Activated naive CD4-positive, alpha-beta T cell treated with anti-CD3 and anti-CD28 coated beads, Interleukin-2, amount 50 U/mL, for 72 hours (primary cell): ENCODE measurements around the gene PKIG. TPM values are rescaled to one million over a fixed set of nuclear protein-coding genes. Genes with fewer than 3 reads are reported as not detected.
A peak's percentile ranks its signal among the peaks of the same experiment; 100 is the strongest.
"Not testable (repeated sequence)": the region's sequence is repeated elsewhere in the genome, so short reads cannot be mapped to it uniquely, and the experiment has no call there.

ENCODE experiments used
- ATAC-seq, 2 donors: fragments of 150-1000 bp; cut with Tn5 transposase; 2 replicates each; pipeline ENCODE4 v1.10.0; 2021; ENCODE audit warnings: mild to moderate bottlenecking in 2 of 2, moderate library complexity in 2 of 2
- DNase-seq, 2 donors: peaks; one replicate each; pipeline ENCODE4 v3.0.0; 2021 to 2022; ENCODE audit warnings: low spot score in 2 of 2
- H3K27ac Mint-ChIP-seq, 2 donors: one replicate each; pipeline ENCODE4 v1.8.0; 2022; ENCODE audit warnings: mild to moderate bottlenecking in 2 of 2, mixed read lengths in 2 of 2
- H3K36me3 Mint-ChIP-seq, 2 donors: one replicate each; pipeline ENCODE4 v1.8.0; 2022; ENCODE audit warnings: mixed read lengths in 2 of 2
- H3K9me3 Mint-ChIP-seq, 2 donors: one replicate each; pipeline ENCODE4 v1.8.0; 2022; ENCODE audit warnings: mixed read lengths in 2 of 2
- total RNA-seq, 2 donors: library from RNA; stranded (reverse); gene quantifications; one replicate each; pipeline ENCODE4 v1.2.3, GENCODE V29; 2022

The PKIG gene
- total RNA-seq: 10 to 100 TPM in 1 of 2 donors, 1 to 10 TPM in 1; 2.0 to 10.5 TPM

DNA sequence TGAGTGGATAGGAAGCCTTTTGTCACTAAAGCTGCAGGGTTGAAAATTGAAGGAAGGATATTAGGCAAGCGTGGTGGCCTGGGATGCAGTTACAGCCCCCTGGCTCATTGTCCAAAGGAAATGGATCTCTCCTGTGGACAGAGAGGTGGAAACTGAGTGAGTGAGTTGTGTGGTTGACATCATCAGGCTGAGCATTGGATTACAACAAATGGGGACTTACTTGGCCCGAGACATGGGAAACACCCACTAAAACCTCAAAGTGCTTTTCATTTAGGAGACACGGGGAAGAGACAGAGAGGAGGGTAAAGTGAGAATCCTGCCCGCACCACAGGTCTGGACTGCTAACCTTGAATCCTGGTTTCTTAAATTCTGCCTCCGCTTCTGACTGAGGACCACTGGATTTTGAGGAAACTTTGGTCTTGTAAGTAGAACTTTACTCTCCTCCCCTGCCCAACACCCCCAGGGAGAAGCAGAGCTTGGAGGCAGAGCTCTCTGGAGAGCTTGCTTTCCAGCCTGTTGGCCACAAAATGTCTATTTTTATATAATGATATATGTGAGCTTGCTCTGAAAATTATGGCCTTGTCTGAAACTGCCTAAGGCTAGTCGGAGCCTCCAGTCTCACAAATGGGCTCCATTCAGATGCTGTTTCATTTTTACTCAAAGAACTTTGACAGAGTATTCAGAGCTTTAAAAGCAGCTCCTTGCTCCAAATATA, at the start of gene PKIG:
Gene PKIG, plus strand, starts transcription at position 269 of the 715 bp plus-strand sequence. CDS start 31,978 bp downstream, outside the sequence.
- peak within 1 kb of the TSS in 1 of 2 donors; percentile 30 for H3K27ac Mint-ChIP-seq

GRCh38 chr20:44532981-44533331, 49.4 kb upstream of the PKIG start:
- Mint-ChIP-seq H3K27ac (no peak overlapping the region), H3K9me3 (no peaks in the 10 kb centered on the region), H3K36me3 (no peaks in the 10 kb centered on the region)
- ATAC-seq (peak; percentile 30 to 79), DNase-seq (no peak)

More for the DNA sequence above, at the start of gene PKIG:
- Mint-ChIP-seq H3K9me3 (peaks cover 0 to 4% of the 10 kb centered on the region in 2 donors), H3K36me3 (no peaks in the 10 kb centered on the region)
- ATAC-seq (no peak), DNase-seq (no peak)

- Mint-ChIP-seq H3K36me3 (no peaks in the 10 kb centered on the region), H3K27ac (no peak overlapping the region), H3K9me3 (no peaks in the 10 kb centered on the region)
- no peak for DNase-seq
- no peak for ATAC-seq
These were observed 48.5 kb upstream of the PKIG start for GRCh38 chr20:44533928-44534327.

- DNase-seq (no peak), ATAC-seq (no peak)
- Mint-ChIP-seq H3K36me3 (no peaks in the 10 kb centered on the region), H3K27ac (no peak overlapping the region), H3K9me3 (no peaks in the 10 kb centered on the region)
These were observed 46.2 kb upstream of the PKIG start for GRCh38 chr20:44536175-44536574.

- no peaks in the 10 kb centered on the region for H3K9me3 Mint-ChIP-seq
- ATAC-seq (no peak), DNase-seq (no peak)
- H3K36me3 Mint-ChIP-seq: no peaks in the 10 kb centered on the region
- no peak overlapping the region for H3K27ac Mint-ChIP-seq
These were observed 44.4 kb upstream of the PKIG start for GRCh38 chr20:44537993-44538392.

- no peak for ATAC-seq
- Mint-ChIP-seq H3K36me3 (no peaks in the 10 kb centered on the region), H3K27ac (no peak overlapping the region), H3K9me3 (no peaks in the 10 kb centered on the region)
- DNase-seq: no peak
These were observed 41.5 kb upstream of the PKIG start for GRCh38 chr20:44540834-44541233.

GRCh38 chr20:44541992-44542391, 40.4 kb upstream of the PKIG start:
- DNase-seq (no peak), ATAC-seq (no peak)
- Mint-ChIP-seq H3K9me3 (no peaks in the 10 kb centered on the region), H3K36me3 (no peaks in the 10 kb centered on the region), H3K27ac (no peak overlapping the region)

DNA sequence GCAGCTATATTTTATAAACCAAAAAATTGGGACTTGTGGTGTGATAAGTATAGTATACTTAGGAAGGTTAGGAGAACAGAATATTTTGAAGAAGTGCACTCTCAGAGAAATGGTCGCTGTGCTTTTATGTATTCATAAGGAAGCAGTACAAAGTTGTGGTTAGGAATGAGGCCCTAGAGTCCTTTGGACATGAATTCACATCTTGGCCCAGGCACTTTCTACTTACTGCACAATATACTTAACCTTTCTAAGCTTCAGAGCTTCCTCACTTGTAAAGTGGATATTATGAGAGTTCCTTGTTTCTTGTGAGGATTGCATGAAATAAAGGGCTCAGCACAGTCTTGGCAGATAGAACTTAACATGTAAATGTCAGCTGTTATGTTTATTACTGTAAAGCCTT, 39.5 kb upstream of the PKIG start:
- no peaks in the 10 kb centered on the region for H3K36me3 Mint-ChIP-seq
- ATAC-seq (no peak), DNase-seq (no peak)
- no peak overlapping the region for H3K27ac Mint-ChIP-seq
- no peaks in the 10 kb centered on the region for H3K9me3 Mint-ChIP-seq

DNA sequence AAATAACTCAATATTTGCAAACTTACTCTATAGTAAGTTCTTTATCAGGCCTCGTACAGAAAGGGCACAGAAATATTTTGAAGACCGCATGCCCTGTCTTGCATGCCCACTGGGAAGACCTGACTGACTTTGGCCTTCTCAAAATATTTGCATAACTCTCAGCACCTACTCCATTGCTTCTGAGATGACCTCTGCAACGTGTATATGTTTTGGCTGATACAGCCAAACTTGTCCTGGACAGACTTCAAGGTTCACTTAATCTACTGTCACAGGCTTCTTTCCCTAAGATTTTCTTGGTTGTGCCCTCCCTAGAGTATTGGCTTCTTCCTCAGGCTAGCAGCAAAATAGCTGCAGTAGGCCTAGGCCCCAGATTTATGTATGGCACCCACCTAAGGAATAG, 39.0 kb upstream of the PKIG start:
- H3K27ac Mint-ChIP-seq: no peak overlapping the region
- ATAC-seq (no peak), DNase-seq (no peak)
- no peaks in the 10 kb centered on the region for H3K36me3 Mint-ChIP-seq
- no peaks in the 10 kb centered on the region for H3K9me3 Mint-ChIP-seq

DNA sequence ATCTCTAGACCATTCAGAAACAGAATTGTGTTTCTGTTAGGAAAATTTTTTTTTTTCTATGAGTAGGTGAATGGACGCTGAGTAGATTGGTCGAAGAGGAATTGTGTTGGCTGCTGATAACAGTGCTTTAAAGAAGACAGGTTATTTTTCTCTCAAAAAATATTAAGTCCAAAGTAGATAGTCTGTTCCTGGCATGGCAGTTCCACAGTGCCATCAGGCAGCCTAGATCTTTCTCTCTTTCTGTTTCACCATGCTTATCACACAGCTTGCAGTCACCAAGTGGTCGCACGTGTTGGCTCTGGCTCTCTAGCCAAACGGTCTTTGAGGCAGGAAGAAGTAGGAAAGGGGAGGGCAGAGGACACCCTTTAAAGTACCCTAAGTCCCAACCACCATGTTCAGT, 38.1 kb upstream of the PKIG start:
- ATAC-seq (no peak), DNase-seq (no peak)
- no peak overlapping the region for H3K27ac Mint-ChIP-seq
- H3K36me3 Mint-ChIP-seq: no peaks in the 10 kb centered on the region
- no peaks in the 10 kb centered on the region for H3K9me3 Mint-ChIP-seq

- DNase-seq: no peak
- Mint-ChIP-seq H3K27ac (no peak overlapping the region), H3K36me3 (no peaks in the 10 kb centered on the region), H3K9me3 (no peaks in the 10 kb centered on the region)
- ATAC-seq: no peak
These were observed 35.0 kb upstream of the PKIG start for GRCh38 chr20:44547419-44547818.

- DNase-seq (no peak), ATAC-seq (no peak)
- Mint-ChIP-seq H3K27ac (no peak overlapping the region), H3K9me3 (no peaks in the 10 kb centered on the region), H3K36me3 (no peaks in the 10 kb centered on the region)
These were observed 33.3 kb upstream of the PKIG start for GRCh38 chr20:44549123-44549522.

DNA sequence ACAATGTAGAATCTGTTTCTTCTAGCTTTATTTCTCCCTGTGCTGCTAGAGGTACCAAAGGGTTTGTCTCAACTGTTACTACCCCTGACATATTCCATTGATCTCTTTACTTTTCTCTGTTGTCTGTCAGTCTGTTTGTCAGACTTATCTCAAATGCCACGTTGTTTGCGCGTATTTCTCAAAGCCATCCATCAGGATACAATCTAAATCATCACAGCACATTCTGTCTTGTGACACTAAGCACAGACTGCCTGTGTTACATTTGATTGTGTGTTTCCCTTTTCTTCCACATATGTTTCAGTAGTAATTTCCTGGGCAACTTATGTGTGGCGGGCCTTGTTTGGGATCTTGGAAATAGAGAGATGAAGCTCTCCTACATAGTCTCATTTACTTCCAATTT, 30.3 kb upstream of the PKIG start:
- Mint-ChIP-seq H3K9me3 (no peaks in the 10 kb centered on the region), H3K36me3 (no peaks in the 10 kb centered on the region), H3K27ac (peak overlapping the region in 1 of 2 donors; percentile 11)
- no peak for DNase-seq
- no peak for ATAC-seq

DNA sequence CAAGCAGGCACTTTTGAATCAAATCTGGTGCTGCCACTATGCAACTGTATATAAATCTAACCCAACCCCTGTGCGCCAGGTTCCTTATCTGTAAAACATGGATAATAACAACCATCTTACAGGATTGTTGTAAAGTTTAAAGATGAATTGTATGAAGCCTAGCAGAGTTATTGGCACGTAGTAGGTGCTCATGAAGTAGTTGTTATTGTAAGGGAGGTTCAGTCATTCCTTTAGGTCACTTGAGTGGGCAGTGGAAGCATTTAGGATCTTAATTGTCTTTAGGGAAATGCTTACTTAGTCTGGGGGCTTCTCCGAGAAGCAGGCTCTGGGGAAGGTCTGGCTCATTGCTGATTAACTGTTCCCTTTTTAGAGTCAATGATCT, 29.8 kb upstream of the PKIG start:
- no peaks in the 10 kb centered on the region for H3K9me3 Mint-ChIP-seq
- no peak for DNase-seq
- peak overlapping the region; percentile 11 to 70 for H3K27ac Mint-ChIP-seq
- no peak for ATAC-seq
- no peaks in the 10 kb centered on the region for H3K36me3 Mint-ChIP-seq

DNA sequence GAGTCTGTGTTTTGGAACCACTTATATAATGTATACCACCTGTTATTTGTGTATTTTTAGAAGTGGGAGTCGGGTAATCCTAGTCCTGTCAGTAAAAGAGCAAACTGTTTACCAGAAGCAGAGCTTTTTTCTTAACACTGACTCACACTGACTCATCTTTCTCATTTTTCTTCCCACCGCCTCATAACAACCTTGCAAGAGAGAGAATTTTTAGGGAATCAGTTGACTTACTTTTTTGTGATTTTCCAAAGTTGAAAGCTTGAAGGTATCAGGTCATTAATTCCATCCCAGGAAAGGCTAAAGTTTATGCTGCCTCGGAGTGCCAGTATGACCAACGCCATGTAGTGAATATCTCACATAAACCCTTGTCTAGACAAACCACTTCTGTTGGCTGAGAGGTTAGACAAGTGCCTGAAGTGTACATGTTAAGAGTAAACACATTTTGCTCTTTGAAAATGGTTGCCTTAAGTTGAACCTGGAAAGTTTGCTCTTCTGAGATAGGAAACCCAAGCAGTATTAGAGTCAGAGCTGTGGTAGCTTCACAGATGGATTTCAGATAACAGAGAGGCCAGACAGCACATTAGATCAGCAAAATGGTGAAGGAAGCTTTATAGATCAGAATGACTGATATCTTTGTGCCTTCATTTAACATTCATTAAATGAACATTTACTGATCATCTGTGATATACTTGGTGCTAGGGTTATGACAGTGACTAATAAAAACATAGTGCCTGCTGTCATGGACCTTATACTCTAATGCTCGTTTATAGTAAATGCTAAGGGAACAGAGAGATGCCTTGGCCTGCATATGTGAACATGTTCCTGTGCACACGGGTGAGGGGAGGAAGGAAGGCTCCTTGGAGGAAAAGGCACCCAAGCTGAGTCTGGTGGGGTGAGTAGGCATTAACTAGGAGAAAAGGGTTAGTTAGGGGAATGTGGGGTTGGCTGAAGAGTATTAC, 29.1 kb upstream of the PKIG start:
- ATAC-seq (peak; percentile 63 to 89), DNase-seq (no peak)
- Mint-ChIP-seq H3K9me3 (no peaks in the 10 kb centered on the region), H3K27ac (peak overlapping the region; percentile 11 to 92), H3K36me3 (no peaks in the 10 kb centered on the region)

DNA sequence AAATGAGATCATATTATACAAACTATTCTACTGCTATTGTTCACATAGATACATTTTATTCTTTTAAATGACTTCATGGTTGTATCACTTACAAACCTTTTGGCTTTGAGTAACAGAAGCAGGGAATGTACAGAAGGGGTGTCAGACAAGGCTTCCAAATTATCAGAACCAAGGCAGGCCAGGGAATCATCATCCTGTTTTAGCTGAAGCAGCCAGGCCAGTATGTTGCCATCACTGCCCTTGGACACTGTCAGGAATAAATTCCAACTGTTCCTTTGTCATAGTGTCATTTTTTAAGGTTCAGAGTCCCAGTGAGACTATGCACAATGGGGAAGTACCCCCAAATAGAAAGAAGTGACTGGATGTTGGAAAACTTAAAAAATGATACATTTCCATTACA, 23.1 kb upstream of the PKIG start:
- no peak for DNase-seq
- Mint-ChIP-seq H3K27ac (no peak overlapping the region), H3K9me3 (no peaks in the 10 kb centered on the region), H3K36me3 (no peaks in the 10 kb centered on the region)
- no peak for ATAC-seq

DNA sequence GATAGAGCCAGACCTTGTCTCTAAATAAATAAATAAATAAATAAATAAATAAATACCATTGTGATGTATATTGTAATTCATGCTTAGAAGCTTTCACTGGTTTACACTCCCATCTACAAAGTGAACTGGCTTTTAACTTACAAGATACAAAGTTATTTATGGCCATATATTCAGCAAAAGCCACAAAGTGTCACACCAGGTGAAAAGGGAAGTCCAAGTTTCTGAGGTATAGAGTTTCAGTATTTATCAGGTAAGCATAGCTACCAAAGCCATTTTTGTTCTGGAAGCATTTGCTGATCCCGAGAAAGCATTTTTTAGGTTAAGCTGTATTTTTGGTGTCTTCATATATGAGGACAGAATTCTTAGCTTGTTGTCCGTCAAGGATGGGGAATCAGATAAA, 22.1 kb upstream of the PKIG start:
- no peaks in the 10 kb centered on the region for H3K9me3 Mint-ChIP-seq
- H3K36me3 Mint-ChIP-seq: no peaks in the 10 kb centered on the region
- DNase-seq (no peak), ATAC-seq (no peak)
- no peak overlapping the region for H3K27ac Mint-ChIP-seq

GRCh38 chr20:44560818-44561217, 21.6 kb upstream of the PKIG start:
- not testable (repeated sequence) for DNase-seq, H3K36me3 Mint-ChIP-seq, H3K27ac Mint-ChIP-seq, ATAC-seq, H3K9me3 Mint-ChIP-seq
